Activated T-cell treated with anti-CD3 and anti-CD28 coated beads, Interleukin-2, amount 50 U/mL, for 1 hour (primary cell): ENCODE results near the gene IL12B.
"Not testable (repeated sequence)": the region's sequence is repeated elsewhere in the genome, so short reads cannot be mapped to it uniquely, and the experiment has no call there.

Source experiments
- DNase-seq: peaks from one replicate; pipeline ENCODE4 v3.0.0-alpha.2; 2020

IL12B gene

DNA sequence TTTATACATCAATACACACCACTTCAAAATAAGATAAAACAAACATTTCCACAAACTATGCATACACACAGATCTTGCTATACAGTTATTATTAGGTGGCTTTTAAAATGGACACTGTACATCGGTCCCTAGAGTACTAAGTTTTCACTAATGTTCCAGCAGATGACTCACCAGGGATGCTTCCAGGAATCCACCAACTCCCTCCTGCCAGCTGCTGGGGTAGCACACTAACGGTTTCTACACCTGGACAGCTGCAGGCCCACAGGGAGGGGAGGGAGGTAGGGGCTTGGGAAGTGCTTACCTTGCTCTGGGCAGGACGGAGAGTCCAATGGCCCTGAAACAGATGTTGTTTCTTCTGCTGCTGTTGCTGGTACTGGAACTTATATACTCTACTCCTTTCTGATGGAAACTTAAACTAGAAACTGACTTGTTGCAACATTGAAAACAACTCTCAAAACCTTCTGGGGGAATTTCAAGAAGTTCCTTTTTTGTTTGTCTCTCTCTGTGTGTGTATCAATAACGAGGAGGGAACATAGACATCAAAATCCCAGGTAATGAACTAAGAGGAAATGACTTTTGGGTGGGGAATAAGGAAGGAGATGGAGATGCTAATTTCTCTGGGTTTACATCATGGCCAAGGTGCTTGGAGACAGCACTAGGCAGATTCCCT, at the start of gene IL12B:
Gene IL12B, minus strand, starts transcription at position 357 of the 670 bp plus-strand sequence. CDS start 3,705 bp downstream, outside the sequence.
- DNase-seq = no peak

DNA sequence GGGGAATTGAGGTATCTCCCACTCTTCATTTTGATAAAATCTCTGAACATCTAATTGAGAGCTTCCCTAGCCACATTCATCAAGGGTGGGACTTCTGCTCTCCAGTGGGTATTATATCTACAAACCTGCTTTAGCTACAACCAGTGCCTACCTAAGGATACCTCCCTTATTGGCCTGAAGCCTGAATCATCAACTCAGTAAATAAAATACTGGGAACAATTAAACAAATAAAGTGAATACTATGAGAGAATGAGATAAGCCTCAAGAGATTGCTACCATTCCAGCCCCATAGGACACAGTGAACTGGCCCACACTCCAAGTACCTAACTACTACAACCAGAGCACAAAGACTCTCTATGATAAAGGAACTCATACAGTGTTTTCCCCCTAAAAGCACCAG, 47.4 kb upstream of the IL12B start:
- no peak for DNase-seq

GRCh38 chr5:159367866-159368265, 37.6 kb upstream of the IL12B start:
- DNase-seq = not testable (repeated sequence)

DNA sequence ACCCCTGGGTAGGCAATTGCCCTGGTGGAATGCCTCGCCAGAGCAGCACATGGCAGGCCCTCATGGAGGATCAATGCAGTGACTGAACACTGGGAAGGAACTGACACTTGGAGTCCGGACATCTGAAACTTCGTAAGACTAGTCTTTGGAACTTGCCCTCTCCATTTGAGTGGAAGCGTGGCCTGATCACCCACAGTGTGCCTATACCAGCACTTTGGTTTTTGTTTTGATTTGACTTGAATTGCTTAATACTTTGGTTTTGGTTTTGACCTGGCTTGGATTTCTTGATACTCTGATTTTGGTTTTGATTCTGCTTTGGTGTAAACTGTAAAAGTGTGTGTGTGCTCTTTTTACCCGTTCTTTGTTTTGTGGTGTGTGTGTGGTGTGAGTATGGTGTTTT, 36.5 kb upstream of the IL12B start:
- not testable (repeated sequence) for DNase-seq

- no peak for DNase-seq
Observed at GRCh38 chr5:159362220-159362619, 31.9 kb upstream of the IL12B start.

- not testable (repeated sequence) for DNase-seq
Observed at GRCh38 chr5:159359871-159360270, 29.6 kb upstream of the IL12B start.

DNA sequence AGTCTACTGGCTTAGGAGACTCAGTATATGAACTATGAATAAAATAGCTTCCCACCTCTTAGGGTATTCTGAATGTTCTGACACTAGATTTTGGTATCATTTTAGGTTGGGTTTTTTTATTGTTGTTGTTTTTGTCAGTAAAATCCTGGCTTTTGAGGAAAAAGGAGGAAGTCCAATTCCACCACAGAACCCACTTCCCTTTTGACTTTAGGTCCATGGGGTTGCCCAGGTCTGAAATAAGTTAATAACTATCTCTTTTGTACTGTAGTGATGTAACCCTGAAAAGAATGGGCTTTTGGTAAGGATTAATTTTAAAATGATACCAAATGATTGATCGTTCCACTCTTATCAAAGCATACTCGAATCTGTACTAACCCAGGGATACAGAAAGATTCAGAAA, 29.1 kb upstream of the IL12B start:
- no peak for DNase-seq

- DNase-seq = no peak
Observed at GRCh38 chr5:159353661-159354252, 23.5 kb upstream of the IL12B start.

- not testable (repeated sequence) for DNase-seq
Observed at GRCh38 chr5:159350644-159351043, 20.4 kb upstream of the IL12B start.

DNA sequence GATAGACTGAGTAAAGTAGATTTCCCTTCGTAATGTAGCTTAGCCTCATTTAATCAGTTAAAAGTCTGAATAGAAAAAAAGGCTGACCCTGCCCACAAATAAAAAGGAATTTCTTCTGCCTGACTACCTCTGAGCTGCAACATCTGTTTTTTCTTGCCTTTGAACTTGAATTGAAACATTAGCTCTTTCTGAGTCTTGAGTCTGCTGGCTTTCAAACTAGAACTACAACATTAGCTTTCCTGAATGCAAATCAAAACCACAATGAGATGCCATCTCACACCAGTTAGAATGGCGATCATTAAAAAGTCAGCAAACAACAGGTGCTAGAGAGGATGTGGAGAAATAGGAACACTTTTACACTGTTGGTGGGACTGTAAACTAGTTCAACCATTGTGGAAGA, 19.9 kb upstream of the IL12B start:
- DNase-seq = not testable (repeated sequence)

- DNase-seq = no peak
Observed at GRCh38 chr5:159345861-159346260, 15.6 kb upstream of the IL12B start.

GRCh38 chr5:159345336-159345735, 15.0 kb upstream of the IL12B start:
- no peak for DNase-seq

DNA sequence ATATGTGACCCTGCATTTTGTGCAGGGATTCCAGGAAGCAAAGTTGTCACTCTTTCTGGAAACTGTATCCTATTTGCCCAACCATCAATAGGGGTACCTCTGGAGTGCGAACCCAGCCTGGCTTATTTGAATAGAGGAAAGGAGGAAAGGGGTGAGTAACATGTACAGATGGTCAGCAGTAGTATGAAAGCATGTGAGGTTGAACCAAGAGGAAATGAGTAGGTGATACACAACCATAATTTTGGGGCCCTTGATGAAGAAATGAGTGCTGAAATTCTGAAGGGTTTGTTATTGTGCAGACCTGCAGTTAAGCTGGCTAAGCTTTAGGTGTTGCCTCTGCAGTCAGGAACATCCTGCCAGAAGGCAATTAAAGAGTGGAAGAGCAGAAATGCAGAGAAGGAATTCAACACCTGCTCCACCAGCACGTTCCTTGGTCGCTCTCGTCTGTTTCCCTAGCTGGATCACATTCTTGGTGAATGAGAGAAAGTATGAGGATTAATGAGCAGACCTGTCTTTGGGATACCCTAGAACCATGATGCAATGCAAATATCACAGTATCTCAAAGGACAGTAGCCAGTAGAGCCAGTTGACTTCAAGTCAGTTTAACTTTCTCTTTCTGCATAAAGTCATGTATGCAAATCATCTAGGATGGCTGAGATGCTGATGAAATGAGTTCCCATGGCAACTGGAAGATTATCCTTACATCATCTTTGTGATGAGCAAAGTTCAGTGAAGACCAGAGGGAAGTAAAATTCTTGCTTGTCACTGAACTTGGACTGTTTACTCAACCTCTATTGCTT, 13.2 kb upstream of the IL12B start:
- no peak for DNase-seq

- no peak for DNase-seq
Observed at GRCh38 chr5:159342840-159343239, 12.6 kb upstream of the IL12B start.

- DNase-seq = peak; percentile 57
Observed at GRCh38 chr5:159341906-159342310, 11.6 kb upstream of the IL12B start.

DNA sequence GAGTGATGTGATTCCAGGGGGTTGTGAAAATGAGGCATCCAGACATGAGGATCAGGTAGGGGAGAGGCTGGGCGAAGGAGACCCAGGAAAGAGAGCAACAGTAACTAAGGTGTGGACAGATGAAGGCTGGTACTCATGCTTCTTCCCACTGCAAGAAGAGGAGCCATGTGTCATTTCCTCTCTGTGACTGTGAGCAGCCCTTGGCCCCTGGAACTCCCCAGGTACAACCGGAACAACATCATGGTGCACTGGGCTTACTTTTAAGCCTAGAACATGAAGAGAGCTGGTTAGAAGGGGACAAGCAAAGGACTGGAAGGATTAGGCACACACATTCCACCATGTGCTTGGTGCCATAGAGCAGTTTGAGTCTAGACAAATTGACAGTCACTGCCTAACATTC, 10.9 kb upstream of the IL12B start:
- no peak for DNase-seq

DNA sequence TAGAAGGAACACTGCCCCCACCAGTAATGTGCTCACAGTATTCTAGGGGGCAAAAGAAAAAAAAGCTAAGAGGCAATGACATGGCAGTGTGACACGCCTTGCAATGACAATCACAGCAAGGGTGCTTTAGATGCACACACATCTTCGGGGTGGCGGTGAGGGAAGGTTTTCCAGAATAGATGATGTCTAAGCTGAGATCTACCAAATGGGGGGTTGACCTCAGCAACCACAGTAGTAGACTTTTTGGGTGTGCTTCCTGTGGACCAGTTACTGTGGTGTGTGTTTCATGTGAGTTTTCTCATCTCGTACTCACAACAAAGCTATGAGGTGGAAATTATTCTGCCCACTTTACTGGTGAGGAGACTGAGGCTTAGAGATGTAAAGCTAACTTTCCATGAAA, 10.2 kb upstream of the IL12B start:
- no peak for DNase-seq

DNA sequence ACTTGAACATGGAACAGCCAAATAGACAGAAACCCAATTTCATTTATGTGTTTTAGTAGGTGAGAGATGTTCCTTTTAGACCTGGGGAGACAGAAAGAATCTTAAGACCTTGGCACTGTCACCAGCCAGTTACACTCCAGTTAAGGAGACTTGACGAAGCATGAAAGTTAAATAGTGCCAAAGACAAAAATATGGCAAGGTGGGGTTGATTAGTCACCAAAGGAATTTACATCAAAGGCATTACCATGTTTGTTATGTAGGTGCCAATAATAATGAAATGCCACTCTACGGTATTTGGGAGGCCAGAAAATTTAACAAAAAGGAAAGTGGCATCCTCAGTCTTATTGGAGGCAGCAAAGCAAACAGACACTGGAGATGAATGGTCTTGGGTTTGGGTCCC, 9.2 kb upstream of the IL12B start:
- no peak for DNase-seq

DNA sequence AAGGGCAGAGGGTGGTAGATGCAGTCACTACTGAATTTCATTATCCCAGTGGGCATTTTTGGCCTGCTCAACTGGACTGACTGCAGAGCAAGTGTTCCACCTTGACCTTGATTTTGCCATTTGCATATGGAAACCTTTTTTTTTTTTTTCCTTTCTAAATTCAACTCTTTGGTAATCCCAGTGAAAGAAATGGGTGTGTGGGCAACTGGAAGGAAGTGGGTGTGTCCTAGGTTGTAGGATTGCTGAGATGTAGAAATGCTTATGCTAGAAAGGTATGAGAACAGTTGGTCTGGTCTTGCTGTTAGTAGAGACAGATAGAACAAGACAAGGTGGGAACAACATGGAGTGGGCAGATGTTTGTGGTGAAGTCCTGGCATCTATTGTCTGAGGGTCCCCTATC, 7.8 kb upstream of the IL12B start:
- DNase-seq = no peak

- peak; percentile 40 for DNase-seq
Observed at GRCh38 chr5:159337016-159337955, 7.0 kb upstream of the IL12B start.

GRCh38 chr5:159336586-159336985, 6.3 kb upstream of the IL12B start:
- DNase-seq = no peak

- no peak for DNase-seq
Observed at GRCh38 chr5:159333545-159333925, 3.2 kb upstream of the IL12B start.
